ENCODE results near the gene PRKCH. TPM values are rescaled to one million over a fixed set of nuclear protein-coding genes. Genes with fewer than 3 reads are reported as not detected.
A peak's percentile ranks its signal among the peaks of the same experiment; 100 is the strongest.

Gene PRKCH
- total RNA-seq, 5 donors from 2014 or later (not counting 1 experiment from before 2014, with no cell fraction given) = 267 to 436 (median 326) TPM

- H3K4me1 Mint-ChIP-seq = peaks cover 27 to 39% (median 30%) of the 10 kb centered on the region in 3 donors
- WGBS (ENCODE audit: insufficient coverage) = 98% methylated on average over 6 of the region's 7 CpGs
Measured at GRCh38 chr14:61545726-61546455, 224.5 kb downstream of the PRKCH start.

GRCh38 chr14:61547186-61548069, 226.0 kb downstream of the PRKCH start:
- CTCF ChIA-PET = interaction anchor here (0.6 to 1.0 kb wide), 5 partner anchors 10 to 313 kb away, joined by 3 to 11 read pairs (median 4); no protein-coding TSS in a partner anchor
- no peaks in the 10 kb centered on the region for H3K27me3 Mint-ChIP-seq
- H3K27ac ChIP-seq (ENCODE audit: low read length) = no peak overlapping the region
- DNase-seq = no peak
- peak overlapping the region; percentile 62 to 69 for H3K27ac Mint-ChIP-seq
- POLR2A ChIA-PET = interaction anchor here (0.5 to 0.6 kb wide), 2 partner anchors 13 to 69 kb away, joined by 3 read pairs; no protein-coding TSS in a partner anchor
- no peak overlapping the region for H3K4me3 ChIP-seq (ENCODE audit: control insufficient read depth in 1 of 2, extremely low read depth in 1 of 2, low read length in 1 of 2)
- H3K4me3 Mint-ChIP-seq = peak overlapping the region in 1 of 3 donors; percentile 45
- H3K36me3 ChIP-seq (ENCODE audit: control insufficient read depth in 2 of 2, extremely low read depth in 1 of 2, insufficient read depth in 1 of 2, low read length in 1 of 2) = peaks cover 20 to 98% of the 10 kb centered on the region in 2 donors
- H3K27me3 ChIP-seq (replicated peaks in 1 of 2; ENCODE audit: control insufficient read depth in 2 of 2, extremely low read depth in 1 of 2, insufficient read depth in 2 of 2, low read length in 1 of 2) = no peaks in the 10 kb centered on the region
- H3K4me1 Mint-ChIP-seq = peaks cover 41 to 51% (median 42%) of the 10 kb centered on the region in 3 donors
- H3K36me3 Mint-ChIP-seq = peaks cover 73% of the 10 kb centered on the region
- no peaks in the 10 kb centered on the region for H3K9me3 ChIP-seq
- 98% methylated on average over 9 of the region's 14 CpGs for WGBS (ENCODE audit: insufficient coverage)
- no peak for ATAC-seq (replicated peaks in 1 of 4)
- H3K4me1 ChIP-seq (ENCODE audit: control insufficient read depth in 1 of 2, extremely low read depth in 1 of 2, insufficient read depth in 2 of 2, low read length in 2 of 2) = peaks cover 0 to 4% of the 10 kb centered on the region in 2 experiments
- H3K9me3 Mint-ChIP-seq = no peaks in the 10 kb centered on the region

More at GRCh38 chr14:61545726-61546455, 224.5 kb downstream of the PRKCH start:
- Mint-ChIP-seq H3K4me3 (no peak overlapping the region), H3K36me3 (peaks cover 70% of the 10 kb centered on the region), H3K27me3 (no peaks in the 10 kb centered on the region), H3K27ac (peak overlapping the region; percentile 62 to 71), H3K9me3 (no peaks in the 10 kb centered on the region)
- H3K9me3 ChIP-seq = no peaks in the 10 kb centered on the region
- H3K4me3 ChIP-seq (ENCODE audit: control insufficient read depth in 1 of 2, extremely low read depth in 1 of 2, low read length in 1 of 2) = no peak overlapping the region
- H3K36me3 ChIP-seq (ENCODE audit: control insufficient read depth in 2 of 2, extremely low read depth in 1 of 2, insufficient read depth in 1 of 2, low read length in 1 of 2) = peaks cover 20 to 99% of the 10 kb centered on the region in 2 donors
- no peak overlapping the region for H3K27ac ChIP-seq (ENCODE audit: low read length)
- ChIA-PET POLR2A (interaction anchor here in 1 of 2 donors (0.7 kb wide), 1 partner anchor 22 kb away, joined by 3 read pairs; no protein-coding TSS in a partner anchor), CTCF (interaction anchor here in 1 of 2 donors (0.5 to 0.7 kb wide), 2 partner anchors 13 to 179 kb away, joined by 3 read pairs; no protein-coding TSS in a partner anchor)
- ATAC-seq (replicated peaks in 1 of 4) (no peak), DNase-seq (no peak)
- H3K27me3 ChIP-seq (replicated peaks in 1 of 2; ENCODE audit: control insufficient read depth in 2 of 2, extremely low read depth in 1 of 2, insufficient read depth in 2 of 2, low read length in 1 of 2) = no peaks in the 10 kb centered on the region
- H3K4me1 ChIP-seq (ENCODE audit: control insufficient read depth in 1 of 2, extremely low read depth in 1 of 2, insufficient read depth in 2 of 2, low read length in 2 of 2) = no peaks in the 10 kb centered on the region

GRCh38 chr14:61549425-61549824, 228.0 kb downstream of the PRKCH start:
- Mint-ChIP-seq H3K9me3 (no peaks in the 10 kb centered on the region), H3K4me1 (peaks cover 58 to 60% (median 58%) of the 10 kb centered on the region in 3 donors), H3K4me3 (no peak overlapping the region), H3K27me3 (no peaks in the 10 kb centered on the region), H3K27ac (peak overlapping the region; percentile 44 to 75), H3K36me3 (peaks cover 72% of the 10 kb centered on the region)
- Histone ChIP-seq H3K4me3 (ENCODE audit: control insufficient read depth in 1 of 2, extremely low read depth in 1 of 2, low read length in 1 of 2) (no peak overlapping the region), H3K27ac (ENCODE audit: low read length) (no peak overlapping the region), H3K36me3 (ENCODE audit: control insufficient read depth in 2 of 2, extremely low read depth in 1 of 2, insufficient read depth in 1 of 2, low read length in 1 of 2) (peaks cover 20 to 78% of the 10 kb centered on the region in 2 donors), H3K4me1 (ENCODE audit: control insufficient read depth in 1 of 2, extremely low read depth in 1 of 2, insufficient read depth in 2 of 2, low read length in 2 of 2) (peaks cover 0 to 12% of the 10 kb centered on the region in 2 experiments), H3K27me3 (replicated peaks in 1 of 2; ENCODE audit: control insufficient read depth in 2 of 2, extremely low read depth in 1 of 2, insufficient read depth in 2 of 2, low read length in 1 of 2) (no peaks in the 10 kb centered on the region), H3K9me3 (no peaks in the 10 kb centered on the region)
- POLR2A ChIA-PET = no interaction called here
- CTCF ChIA-PET = interaction anchor here in 1 of 2 donors (0.7 kb wide), 1 partner anchor 89 kb away, joined by 4 read pairs; no protein-coding TSS in a partner anchor
- DNase-seq (no peak), ATAC-seq (replicated peaks in 1 of 4) (no peak)
- 100% methylated on average over 1 of the region's 2 CpGs for WGBS (ENCODE audit: insufficient coverage)

GRCh38 chr14:61551384-61551783, 230.0 kb downstream of the PRKCH start:
- peaks cover 57% of the 10 kb centered on the region for H3K36me3 Mint-ChIP-seq
- H3K27me3 Mint-ChIP-seq = no peaks in the 10 kb centered on the region
- Histone ChIP-seq H3K36me3 (ENCODE audit: control insufficient read depth in 2 of 2, extremely low read depth in 1 of 2, insufficient read depth in 1 of 2, low read length in 1 of 2) (peaks cover 11 to 58% of the 10 kb centered on the region in 2 donors), H3K27me3 (replicated peaks in 1 of 2; ENCODE audit: control insufficient read depth in 2 of 2, extremely low read depth in 1 of 2, insufficient read depth in 2 of 2, low read length in 1 of 2) (no peaks in the 10 kb centered on the region), H3K27ac (ENCODE audit: low read length) (no peak overlapping the region), H3K4me3 (ENCODE audit: control insufficient read depth in 1 of 2, extremely low read depth in 1 of 2, low read length in 1 of 2) (no peak overlapping the region), H3K9me3 (no peaks in the 10 kb centered on the region), H3K4me1 (ENCODE audit: control insufficient read depth in 1 of 2, extremely low read depth in 1 of 2, insufficient read depth in 2 of 2, low read length in 2 of 2) (peaks cover 0 to 12% of the 10 kb centered on the region in 2 experiments)
- ChIA-PET CTCF (interaction anchor here (0.5 to 0.8 kb wide), 2 partner anchors 606 to 1750 kb away, joined by 4 to 5 read pairs; no protein-coding TSS in a partner anchor), POLR2A (no interaction called here)
- no peaks in the 10 kb centered on the region for H3K9me3 Mint-ChIP-seq
- no peak overlapping the region for H3K4me3 Mint-ChIP-seq
- DNase-seq = no peak
- peaks cover 56 to 60% (median 60%) of the 10 kb centered on the region in 3 donors for H3K4me1 Mint-ChIP-seq
- ATAC-seq (replicated peaks in 1 of 4) = no peak
- WGBS (ENCODE audit: insufficient coverage) = no CpG with 5 or more reads among the region's 3 CpGs
- H3K27ac Mint-ChIP-seq = peak overlapping the region; percentile 89 to 91

GRCh38 chr14:61552241-61552640, 230.9 kb downstream of the PRKCH start:
- Mint-ChIP-seq H3K4me1 (peaks cover 55 to 60% (median 58%) of the 10 kb centered on the region in 3 donors), H3K27ac (peak overlapping the region; percentile 89 to 91), H3K9me3 (no peaks in the 10 kb centered on the region), H3K27me3 (no peaks in the 10 kb centered on the region), H3K36me3 (peaks cover 48% of the 10 kb centered on the region), H3K4me3 (no peak overlapping the region)
- Histone ChIP-seq H3K4me3 (ENCODE audit: control insufficient read depth in 1 of 2, extremely low read depth in 1 of 2, low read length in 1 of 2) (no peak overlapping the region), H3K27ac (ENCODE audit: low read length) (peak overlapping the region; percentile 18), H3K27me3 (replicated peaks in 1 of 2; ENCODE audit: control insufficient read depth in 2 of 2, extremely low read depth in 1 of 2, insufficient read depth in 2 of 2, low read length in 1 of 2) (no peaks in the 10 kb centered on the region), H3K4me1 (ENCODE audit: control insufficient read depth in 1 of 2, extremely low read depth in 1 of 2, insufficient read depth in 2 of 2, low read length in 2 of 2) (peaks cover 0 to 12% of the 10 kb centered on the region in 2 experiments), H3K9me3 (no peaks in the 10 kb centered on the region), H3K36me3 (ENCODE audit: control insufficient read depth in 2 of 2, extremely low read depth in 1 of 2, insufficient read depth in 1 of 2, low read length in 1 of 2) (peaks cover 10 to 50% of the 10 kb centered on the region in 2 donors)
- WGBS (ENCODE audit: insufficient coverage) = 96% methylated on average over 3 of the region's 4 CpGs
- DNase-seq (no peak), ATAC-seq (replicated peaks in 1 of 4) (no peak)
- ChIA-PET CTCF (interaction anchor here in 1 of 2 donors (0.5 kb wide), 1 partner anchor 146 kb away, joined by 3 read pairs; no protein-coding TSS in a partner anchor), POLR2A (interaction anchor here in 1 of 2 donors (0.6 kb wide), 2 partner anchors 11 to 1243 kb away, joined by 3 read pairs; no protein-coding TSS in a partner anchor)

All from T-cell (primary cell).